ENCODE measurements around the gene RASSF1. TPM values are rescaled to one million over a fixed set of nuclear protein-coding genes. Genes with fewer than 3 reads are reported as not detected.

Gene RASSF1
- total RNA-seq, 1 experiment from 2014 or later: 29.6 TPM

GRCh38 chr3:50341537-50341936, 901 bp upstream of the RASSF1 start:
- Histone ChIP-seq H3K27ac (ENCODE audit: low read depth, low read length) (no peak overlapping the region), H4K20me1 (ENCODE audit: insufficient read depth) (no peaks in the 10 kb centered on the region), H3K27me3 (ENCODE audit: insufficient read depth, low read length) (no peaks in the 10 kb centered on the region), H3K36me3 (ENCODE audit: control insufficient read depth in 1 of 2, insufficient read depth in 2 of 2, low read length in 2 of 2) (peaks cover 0 to 3% of the 10 kb centered on the region in 2 experiments; a peak in 1 of 4 replicates), H3K4me3 (replicated peaks in 1 of 2; ENCODE audit: low read depth in 1 of 2, low read length in 2 of 2) (peak overlapping the region; percentile 62 to 89), H3K4me1 (ENCODE audit: control insufficient read depth in 1 of 2, insufficient read depth in 2 of 2, low read length in 2 of 2) (peaks cover 28 to 56% of the 10 kb centered on the region in 2 experiments), H3K9ac (ENCODE audit: low read length) (peak overlapping the region; percentile 98), H3K9me2 (ENCODE audit: insufficient read depth) (no peaks in the 10 kb centered on the region), H3K9me3 (ENCODE audit: control insufficient read depth in 1 of 2, insufficient read depth in 1 of 2, low read depth in 1 of 2, low read length in 2 of 2) (no peaks in the 10 kb centered on the region), H3K4me2 (ENCODE audit: low read length) (peak overlapping the region; percentile 95), H3K79me2 (ENCODE audit: insufficient read depth, low read length) (peaks cover 28% of the 10 kb centered on the region), H2AFZ (ENCODE audit: low read depth, low read length, poor library complexity, severe bottlenecking) (no peak overlapping the region)
- intact Hi-C loops (cut with micrococcal nuclease): no loop called here
- ChIA-PET RAD21 (ENCODE audit: low non-redundant PET in 1 of 2, low total read pairs in 2 of 2, uncharacterized antibody in 2 of 2, unreplicated experiment in 2 of 2) (no interaction called here), CTCF (no interaction called here), POLR2A (interaction anchor here (0.8 to 1.3 kb wide), 2 partner anchors 9 to 40 kb away, joined by 3 to 11 read pairs; partner anchors contain the start of genes CYB561D2 and NPRL2)
- BruUV-seq (replicated peaks): no TSS peak
- no peak for ATAC-seq
- TF ChIP-seq CBX3 (IDR thresholded peaks at IDR 0.05; ENCODE audit: low read depth): no peak
- no peak for TF ChIP-seq TCF7L2 (IDR thresholded peaks at IDR 0.05; ENCODE audit: borderline replicate concordance, extremely low read depth, insufficient read depth, insufficient read length)
- TF ChIP-seq EGR1 (IDR thresholded peaks at IDR 0.05; ENCODE audit: low read depth): no peak
- TF ChIP-seq CTCF (IDR thresholded peaks at IDR 0.05 in 2 of 3, conservative IDR thresholded peaks at IDR 0.05 in 1 of 3; ENCODE audit: borderline replicate concordance in 1 of 3, insufficient read depth in 1 of 3, low read depth in 2 of 3, low read length in 2 of 3): no peak
- DNase-seq (ENCODE audit: low read depth, low spot score): no peak

DNA sequence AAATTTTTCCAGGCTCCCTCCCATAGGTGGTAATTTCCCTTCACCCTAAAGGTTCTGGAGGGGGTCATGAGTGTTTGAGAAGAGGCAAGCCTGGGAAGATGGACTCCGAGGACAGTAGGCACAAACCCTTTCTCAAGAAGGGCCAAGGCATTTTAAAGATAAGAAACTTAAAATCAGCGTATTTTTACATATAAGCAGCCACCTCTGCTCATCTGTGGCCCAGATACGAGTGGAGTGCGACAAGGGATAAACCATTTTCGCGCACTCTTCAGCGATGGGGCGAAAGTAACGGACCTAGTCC, 539 bp downstream of the RASSF1 start:
- H3K27ac ChIP-seq (ENCODE audit: low read depth, low read length): peak overlapping the region; percentile 82
- H3K9me3 ChIP-seq (ENCODE audit: control insufficient read depth in 1 of 2, insufficient read depth in 1 of 2, low read depth in 1 of 2, low read length in 2 of 2): no peaks in the 10 kb centered on the region
- peaks cover 0 to 3% of the 10 kb centered on the region in 2 experiments; a peak in 1 of 4 replicates for H3K36me3 ChIP-seq (ENCODE audit: control insufficient read depth in 1 of 2, insufficient read depth in 2 of 2, low read length in 2 of 2)
- ChIA-PET POLR2A (interaction anchor here (1.1 to 1.3 kb wide), 3 partner anchors 10 to 40 kb away, joined by 3 to 11 read pairs (median 4); partner anchors contain the start of genes CYB561D2, HYAL3, NAA80 and NPRL2), CTCF (interaction anchor here (1.1 kb wide), 1 partner anchor 16 kb away, joined by 5 read pairs; no protein-coding TSS in a partner anchor), RAD21 (ENCODE audit: low non-redundant PET in 1 of 2, low total read pairs in 2 of 2, uncharacterized antibody in 2 of 2, unreplicated experiment in 2 of 2) (interaction anchor here in 1 of 2 experiments (0.5 kb wide), 1 partner anchor 113 kb away, joined by 4 read pairs; no protein-coding TSS in a partner anchor)
- peak overlapping the region; percentile 98 for H3K9ac ChIP-seq (ENCODE audit: low read length)
- ATAC-seq: no peak
- no peaks in the 10 kb centered on the region for H3K9me2 ChIP-seq (ENCODE audit: insufficient read depth)
- no peak overlapping the region for H2AFZ ChIP-seq (ENCODE audit: low read depth, low read length, poor library complexity, severe bottlenecking)
- peaks cover 29 to 59% of the 10 kb centered on the region in 2 experiments for H3K4me1 ChIP-seq (ENCODE audit: control insufficient read depth in 1 of 2, insufficient read depth in 2 of 2, low read length in 2 of 2)
- intact Hi-C loops (cut with micrococcal nuclease): no loop called here
- peak overlapping the region; percentile 62 to 89 for H3K4me3 ChIP-seq (replicated peaks in 1 of 2; ENCODE audit: low read depth in 1 of 2, low read length in 2 of 2)
- H3K79me2 ChIP-seq (ENCODE audit: insufficient read depth, low read length): peaks cover 42% of the 10 kb centered on the region
- TF ChIP-seq YY1 (IDR thresholded peaks at IDR 0.05; ENCODE audit: extremely low read depth, insufficient replicate concordance, low read depth, low read length) (no peak), POLR2AphosphoS5 (IDR thresholded peaks at IDR 0.05; ENCODE audit: low read depth, low read length) (no peak)
- no peaks in the 10 kb centered on the region for H4K20me1 ChIP-seq (ENCODE audit: insufficient read depth)
- no peak for DNase-seq (ENCODE audit: low read depth, low spot score)
- H3K4me2 ChIP-seq (ENCODE audit: low read length): peak overlapping the region; percentile 95
- BruUV-seq (replicated peaks): no TSS peak
- H3K27me3 ChIP-seq (ENCODE audit: insufficient read depth, low read length): no peaks in the 10 kb centered on the region
